ENCODE results near the gene PSTPIP1.

DNA sequence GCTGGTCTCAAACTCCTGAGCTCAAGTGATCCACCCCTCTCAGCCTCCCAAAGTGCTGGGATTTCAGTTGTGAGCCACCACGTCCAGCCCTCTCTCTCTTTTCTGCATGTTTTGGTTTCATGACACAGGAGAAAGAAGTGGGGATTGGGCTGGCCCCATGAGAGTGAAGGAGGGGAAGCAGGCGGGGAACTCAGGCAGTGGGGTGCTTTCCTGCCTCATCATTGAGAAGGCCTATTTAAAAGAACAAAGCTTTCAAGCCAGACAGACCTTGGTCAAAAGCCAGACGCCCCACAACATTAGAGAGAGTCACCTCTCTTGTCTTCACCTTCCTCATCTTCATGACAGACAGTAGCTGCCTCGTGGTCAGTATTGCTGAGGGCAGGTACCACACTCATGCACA lies 15.9 kb downstream of the PSTPIP1 start:
- TF ChIP-seq, protein P1, sequence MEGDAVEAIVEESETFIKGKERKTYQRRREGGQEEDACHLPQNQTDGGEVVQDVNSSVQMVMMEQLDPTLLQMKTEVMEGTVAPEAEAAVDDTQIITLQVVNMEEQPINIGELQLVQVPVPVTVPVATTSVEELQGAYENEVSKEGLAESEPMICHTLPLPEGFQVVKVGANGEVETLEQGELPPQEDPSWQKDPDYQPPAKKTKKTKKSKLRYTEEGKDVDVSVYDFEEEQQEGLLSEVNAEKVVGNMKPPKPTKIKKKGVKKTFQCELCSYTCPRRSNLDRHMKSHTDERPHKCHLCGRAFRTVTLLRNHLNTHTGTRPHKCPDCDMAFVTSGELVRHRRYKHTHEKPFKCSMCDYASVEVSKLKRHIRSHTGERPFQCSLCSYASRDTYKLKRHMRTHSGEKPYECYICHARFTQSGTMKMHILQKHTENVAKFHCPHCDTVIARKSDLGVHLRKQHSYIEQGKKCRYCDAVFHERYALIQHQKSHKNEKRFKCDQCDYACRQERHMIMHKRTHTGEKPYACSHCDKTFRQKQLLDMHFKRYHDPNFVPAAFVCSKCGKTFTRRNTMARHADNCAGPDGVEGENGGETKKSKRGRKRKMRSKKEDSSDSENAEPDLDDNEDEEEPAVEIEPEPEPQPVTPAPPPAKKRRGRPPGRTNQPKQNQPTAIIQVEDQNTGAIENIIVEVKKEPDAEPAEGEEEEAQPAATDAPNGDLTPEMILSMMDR (optimal IDR thresholded peaks at IDR 0.05 in 1 of 3, IDR thresholded peaks at IDR 0.05 in 1 of 3, conservative IDR thresholded peaks at IDR 0.05 in 1 of 3; ENCODE audit: extremely low read depth in 1 of 3, insufficient read depth in 2 of 3, low read length in 3 of 3) = no peak
- no peak for TF ChIP-seq EZH2 (IDR thresholded peaks at IDR 0.05; ENCODE audit: low read length)
